Activated CD4-positive, alpha-beta T cell treated with anti-CD3 and anti-CD28 coated beads for 48 hours (primary cell): ENCODE results near the gene ROMO1.
"Not testable (repeated sequence)": the region's sequence is repeated elsewhere in the genome, so short reads cannot be mapped to it uniquely, and the experiment has no call there.

ENCODE experiments used
- DNase-seq: peaks from one replicate; pipeline ENCODE4 v3.0.0-alpha.2; 2020

Gene ROMO1

DNA sequence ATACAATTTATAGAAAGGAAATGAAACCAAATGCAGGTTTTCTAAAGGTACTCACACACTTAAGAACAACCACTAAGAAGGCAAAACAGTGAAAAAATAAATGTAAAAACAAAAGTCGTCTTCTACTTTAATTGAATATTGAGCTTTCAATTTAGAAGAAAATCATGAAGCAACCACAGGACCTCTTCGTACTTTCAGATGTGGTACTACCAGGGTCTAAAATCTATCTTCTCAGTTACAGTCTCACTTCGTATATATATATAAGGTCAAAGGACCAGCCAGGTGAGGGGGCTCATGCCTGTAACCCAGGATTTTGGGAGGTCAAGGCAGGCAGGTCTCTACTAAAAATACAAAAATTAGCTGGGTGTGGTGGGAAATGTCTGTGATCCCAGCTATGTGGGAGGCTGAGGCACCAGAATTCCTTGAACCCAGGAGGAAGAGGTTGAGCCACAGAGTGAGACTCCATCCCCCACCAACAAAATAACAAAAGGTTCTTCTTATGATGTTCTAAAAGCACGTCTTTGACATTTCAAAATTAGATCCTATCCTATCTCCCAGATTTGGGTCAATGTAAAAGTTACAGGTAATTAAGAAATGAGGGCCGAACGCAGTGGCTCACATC, 12.5 kb downstream of the ROMO1 start:
- DNase-seq, result no peak

DNA sequence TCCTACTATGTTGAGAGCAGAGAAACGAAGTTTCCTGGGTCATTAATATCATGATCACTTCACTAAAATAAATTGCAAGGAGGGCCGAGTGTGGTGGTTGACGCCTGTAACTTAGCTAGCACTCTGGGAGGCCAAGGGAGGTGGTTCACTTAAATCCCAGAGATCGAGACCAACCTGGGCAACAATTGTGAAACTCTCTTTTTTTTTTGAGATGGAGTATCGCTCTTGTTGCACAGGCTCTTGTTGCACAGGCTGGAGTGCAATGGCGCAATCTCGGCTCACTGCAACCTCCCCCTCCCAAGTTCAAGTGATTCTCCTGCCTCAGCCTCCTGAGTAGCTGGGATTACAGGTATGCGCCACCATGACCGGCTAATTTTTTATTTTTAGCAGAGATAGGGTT, 13.9 kb downstream of the ROMO1 start:
- DNase-seq, result not testable (repeated sequence)

DNA sequence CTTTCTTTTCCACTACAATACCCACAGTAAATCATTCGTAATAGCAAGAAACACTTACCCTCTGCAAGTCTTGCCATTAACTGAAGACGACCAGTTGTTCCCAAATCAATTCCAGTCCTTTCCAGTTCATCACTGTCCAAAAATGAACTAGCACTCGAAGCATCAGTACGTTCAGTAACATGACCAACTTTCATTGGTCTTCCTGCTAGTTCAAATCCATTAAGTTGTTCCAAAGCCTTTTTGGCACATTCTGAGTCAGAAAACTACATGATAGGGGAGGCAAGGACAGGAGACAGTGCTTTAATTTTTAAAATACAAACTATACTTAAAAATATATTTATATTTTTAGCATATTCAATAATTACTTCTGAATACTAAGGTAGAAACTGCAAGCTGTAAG, 14.9 kb downstream of the ROMO1 start:
- DNase-seq, result no peak

DNA sequence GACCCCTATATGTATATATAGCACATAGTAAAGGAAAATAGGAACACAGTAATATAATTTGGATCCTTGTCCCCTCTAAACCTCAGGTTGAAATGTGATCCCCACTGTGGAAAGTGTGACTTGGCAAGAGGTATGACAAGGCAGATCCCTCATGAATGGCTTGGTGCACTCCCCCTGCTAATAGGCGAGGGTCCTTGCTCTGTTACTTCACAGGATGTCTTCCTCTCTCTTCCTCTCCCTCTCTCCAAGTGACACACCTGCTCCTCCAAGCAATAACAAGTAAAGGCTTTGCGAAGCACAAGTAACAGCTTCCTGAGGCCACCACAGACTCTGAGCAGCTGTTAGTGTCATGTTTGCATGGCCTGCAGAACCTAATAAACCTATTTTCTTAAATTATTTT, 16.4 kb downstream of the ROMO1 start:
- DNase-seq, result no peak

DNA sequence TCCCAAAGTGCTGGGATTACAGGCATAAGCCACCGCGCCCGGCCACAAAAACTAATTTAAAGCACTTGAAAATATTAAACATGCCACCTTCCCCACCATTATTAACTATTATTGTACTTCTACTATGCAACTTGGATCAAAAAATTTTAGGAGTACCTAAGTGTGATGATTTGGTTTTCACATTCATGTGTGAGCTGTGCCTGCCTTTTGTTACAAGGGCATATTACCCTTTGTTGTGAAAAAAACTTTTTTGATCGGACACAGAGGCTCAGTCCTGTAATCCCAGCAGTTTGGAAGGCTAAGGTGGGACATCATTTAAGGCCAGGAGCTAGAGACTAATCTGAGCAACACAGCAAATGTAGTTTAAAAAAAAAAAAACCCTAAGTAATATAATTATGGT, 17.1 kb downstream of the ROMO1 start:
- no peak for DNase-seq

DNA sequence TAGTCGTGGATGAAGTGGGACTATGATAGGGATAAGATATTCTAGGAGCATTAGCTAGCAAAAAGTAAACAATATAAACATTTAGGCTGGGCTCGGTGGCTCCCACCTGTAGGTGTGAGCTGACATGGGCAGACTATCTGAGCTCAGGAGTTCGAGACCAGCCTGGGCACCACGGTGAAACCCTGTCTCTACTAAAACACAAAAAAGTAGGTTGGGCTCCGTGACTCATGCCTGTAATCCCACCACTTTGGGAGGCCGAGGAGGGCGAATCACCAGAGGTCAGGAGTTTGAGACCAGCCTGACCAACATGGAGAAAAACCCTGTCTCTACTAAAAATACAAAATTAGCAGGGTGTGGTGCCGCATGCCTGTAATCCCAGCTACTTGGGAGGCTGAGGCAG, 19.1 kb downstream of the ROMO1 start:
- DNase-seq, result not testable (repeated sequence)

DNA sequence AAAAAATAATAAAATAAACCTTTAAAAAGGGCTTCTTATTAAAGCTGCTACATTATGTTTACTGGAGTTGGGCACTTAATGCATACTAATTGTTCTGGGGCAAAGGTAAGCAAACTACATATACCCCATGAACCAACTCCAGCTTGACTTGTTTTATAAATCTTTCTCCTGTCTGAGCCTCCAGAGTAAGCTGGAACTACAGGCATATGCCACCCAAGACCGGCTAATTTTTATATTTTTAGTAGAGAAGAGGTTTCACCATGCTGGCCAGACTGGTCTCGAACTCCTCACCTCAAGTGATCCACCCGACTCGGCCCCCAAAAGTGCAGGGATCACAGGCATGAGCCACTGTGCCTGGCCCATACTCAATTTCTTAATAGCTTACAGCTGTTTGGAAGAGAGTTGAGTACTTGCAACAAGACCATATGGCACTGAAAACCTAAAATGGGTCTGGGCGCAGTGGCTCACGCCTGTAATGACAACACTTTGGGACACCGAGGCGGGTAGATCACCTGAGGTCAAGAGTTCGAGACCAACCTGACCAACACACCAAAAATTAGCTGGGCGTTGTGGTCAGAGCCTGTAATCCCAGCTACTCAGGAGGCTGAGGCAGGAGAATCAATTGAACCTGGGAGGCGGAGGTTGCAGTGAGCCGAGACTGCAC, 19.9 kb downstream of the ROMO1 start:
- no peak for DNase-seq

DNA sequence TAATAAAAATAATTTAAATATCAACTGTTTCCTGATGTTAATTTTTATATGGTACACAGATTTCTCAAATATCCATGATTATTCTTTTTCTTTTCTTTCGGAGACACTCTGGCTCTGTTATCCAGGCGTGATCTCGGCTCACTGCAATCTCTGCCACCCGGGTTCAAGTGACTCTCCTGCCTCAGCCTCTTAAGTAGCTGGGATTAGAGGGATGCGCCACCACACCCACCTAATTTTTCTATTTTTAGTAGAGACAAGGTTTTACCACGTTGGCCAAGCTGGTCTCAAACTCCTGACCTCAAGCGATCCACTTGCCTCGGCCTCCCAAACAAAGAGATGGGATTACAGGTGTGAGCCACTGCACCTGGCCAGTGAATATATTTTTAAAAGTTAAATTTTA, 20.5 kb downstream of the ROMO1 start:
- no peak for DNase-seq

DNA sequence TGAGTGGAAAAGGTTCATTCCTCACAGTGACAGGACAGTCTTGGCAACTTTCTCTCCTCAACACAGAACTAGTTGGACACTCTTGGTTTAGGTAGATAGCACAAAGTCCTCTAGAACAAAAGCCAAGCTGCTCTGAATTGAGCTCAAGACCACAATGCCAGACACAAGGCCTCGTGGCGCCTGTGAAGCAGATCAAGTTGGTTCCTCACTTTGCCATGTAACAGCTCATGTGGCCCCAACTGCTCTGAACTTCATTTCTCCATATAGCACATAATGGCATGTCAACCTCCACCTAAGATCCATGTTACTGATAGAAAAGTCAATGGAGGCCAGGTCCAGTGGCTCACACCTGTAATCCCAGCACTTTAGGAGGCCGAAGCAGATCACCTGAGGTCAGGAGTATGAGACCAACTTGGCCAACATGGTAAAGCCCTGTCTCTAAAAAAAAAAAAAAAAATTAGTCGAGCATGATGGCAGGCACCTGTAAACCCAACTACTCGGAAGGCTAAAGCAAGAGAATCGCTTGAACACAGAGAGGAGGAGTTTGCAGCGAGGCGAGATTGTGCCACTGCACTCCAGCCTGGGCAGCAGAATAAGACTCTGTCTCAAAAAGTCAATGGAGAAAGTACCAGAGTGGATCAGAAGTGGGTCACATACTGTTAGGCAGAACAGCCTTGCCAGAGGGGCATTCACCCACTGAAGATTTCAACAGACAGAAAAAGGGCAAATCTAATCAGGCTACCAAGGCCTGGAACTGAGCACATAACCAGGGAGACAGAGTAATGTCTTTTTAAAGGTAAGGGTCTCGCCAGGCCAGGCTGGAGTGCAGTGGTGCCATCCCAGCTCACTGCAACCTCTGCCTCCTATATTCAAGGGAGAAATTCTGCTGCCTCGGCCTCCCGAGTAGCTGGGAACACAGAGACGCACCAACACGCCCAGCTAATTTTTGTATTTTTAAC, 21.2 kb downstream of the ROMO1 start:
- no peak for DNase-seq

DNA sequence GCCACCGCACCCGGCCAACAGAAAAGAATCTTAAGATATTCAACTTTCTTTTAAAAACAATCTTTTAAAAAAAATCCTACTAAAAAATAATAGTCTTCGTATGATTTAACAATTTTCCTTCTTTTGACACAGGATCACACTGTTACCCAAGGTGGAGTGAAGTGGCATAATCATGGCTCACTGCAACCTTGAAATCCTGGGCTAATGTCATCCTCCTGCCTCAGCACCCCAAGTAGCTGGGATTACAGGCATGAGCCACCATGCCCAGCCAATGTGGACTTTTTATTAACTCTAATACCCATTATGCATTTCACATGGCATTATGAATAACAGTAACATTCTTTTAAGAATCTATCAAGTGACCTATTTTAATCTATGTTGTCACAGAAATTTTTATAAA, 22.0 kb downstream of the ROMO1 start:
- DNase-seq, result no peak

DNA sequence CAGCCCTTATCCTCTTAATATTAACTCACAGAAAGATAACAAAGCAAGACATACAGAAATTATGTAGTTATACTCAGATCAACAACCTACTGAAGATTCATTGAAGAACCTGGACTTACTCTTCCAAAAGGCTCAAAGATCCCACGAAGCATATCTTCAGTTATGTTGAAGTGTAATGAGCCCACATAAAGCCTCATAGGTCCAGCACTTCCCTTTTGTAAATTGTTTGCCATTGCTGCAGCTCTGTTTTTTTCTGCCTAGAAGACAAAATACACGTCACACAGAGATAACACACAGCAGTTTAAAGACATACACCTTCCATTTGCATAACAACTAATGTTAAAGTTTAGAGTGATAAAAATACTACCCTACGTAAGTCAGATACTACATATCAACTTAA, 22.4 kb downstream of the ROMO1 start:
- no peak for DNase-seq

DNA sequence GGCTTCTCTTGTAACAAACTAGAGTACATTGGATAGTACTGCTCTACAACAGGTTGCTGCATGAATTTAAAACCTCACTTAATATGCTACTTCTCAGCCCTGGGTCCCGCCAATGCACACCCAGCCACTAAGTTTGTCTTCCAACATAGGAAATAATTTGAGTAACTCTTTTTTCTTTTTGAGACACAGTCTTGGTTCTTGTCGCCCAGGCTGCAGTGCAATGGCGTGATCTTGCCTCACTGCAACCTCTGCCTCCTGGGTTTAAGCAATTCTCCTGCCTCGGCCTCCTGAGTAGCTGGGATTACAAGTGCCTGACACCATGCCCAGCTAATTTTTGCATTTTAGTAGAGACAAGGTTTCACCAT, 24.1 kb downstream of the ROMO1 start:
- not testable (repeated sequence) for DNase-seq

DNA sequence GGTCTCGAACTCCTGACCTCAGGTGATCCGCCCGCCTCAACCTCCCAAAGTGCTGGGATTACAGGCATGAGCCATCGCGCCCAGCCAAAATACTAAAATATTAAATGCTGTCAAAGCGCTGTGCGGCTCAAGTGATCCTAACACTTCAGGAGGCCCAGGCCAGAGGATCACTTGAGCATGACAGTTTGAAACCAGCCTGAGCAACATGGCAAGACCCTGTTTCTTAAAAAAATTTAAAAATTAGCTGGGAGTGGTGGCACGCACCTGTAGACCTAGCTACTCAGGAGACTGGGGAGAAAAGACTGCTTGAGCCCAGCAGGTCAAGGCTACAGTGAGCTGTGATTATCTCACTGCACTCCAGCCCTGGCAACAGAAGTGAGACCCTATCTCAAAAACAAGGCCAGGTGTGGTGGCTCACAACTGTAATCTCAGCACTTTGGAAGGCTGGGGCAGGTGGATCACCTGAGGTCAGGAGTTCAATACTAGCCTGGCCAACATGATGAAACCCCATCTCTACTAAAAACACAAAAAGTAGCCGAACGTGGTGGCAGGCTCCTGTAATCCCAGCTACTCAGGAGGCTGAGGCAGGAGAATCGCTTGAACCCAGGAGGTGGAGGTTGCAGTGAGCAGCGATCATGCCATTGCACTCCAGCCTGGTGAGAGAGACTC, 24.6 kb downstream of the ROMO1 start:
- not testable (repeated sequence) for DNase-seq

DNA sequence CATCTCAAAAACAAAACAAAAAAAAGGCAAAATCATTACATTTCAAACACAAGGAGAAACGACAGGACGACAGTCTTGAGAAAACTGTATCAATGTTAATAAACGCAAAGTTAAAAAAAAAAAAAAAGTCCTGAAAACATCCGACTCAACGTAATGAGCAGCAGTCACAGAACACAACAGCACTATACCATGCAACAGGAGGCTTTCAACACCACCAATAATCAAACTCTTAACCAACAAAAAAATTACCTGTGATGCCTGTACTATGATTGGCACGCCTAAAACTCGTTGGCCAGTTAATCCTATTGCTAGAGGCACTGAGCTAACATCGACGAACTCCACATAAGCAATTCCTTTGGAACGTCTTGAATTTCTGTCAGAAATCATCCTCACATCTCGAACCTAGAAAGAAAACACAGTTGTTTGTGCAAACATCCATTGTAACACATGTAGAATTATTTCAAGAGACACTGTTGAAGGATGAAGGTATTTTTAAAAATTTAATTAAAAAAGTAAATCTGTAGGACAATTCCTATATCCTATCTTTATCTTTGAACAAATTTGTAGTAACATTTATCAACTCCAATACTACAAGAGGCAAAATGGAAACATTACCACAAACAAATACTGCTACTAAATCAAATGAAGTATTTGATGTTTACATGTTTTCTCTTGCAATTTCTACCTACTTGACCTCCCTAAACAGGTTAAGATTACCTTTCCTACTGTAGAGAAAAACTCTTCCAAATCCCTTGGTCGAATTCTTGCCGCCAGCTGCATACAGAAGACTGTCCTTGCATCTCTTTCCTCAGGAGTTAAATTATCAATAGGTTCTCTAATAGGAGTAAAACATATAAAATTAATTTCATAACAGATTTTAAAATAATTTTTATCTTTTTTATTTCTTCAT, 25.4 kb downstream of the ROMO1 start:
- no peak for DNase-seq

DNA sequence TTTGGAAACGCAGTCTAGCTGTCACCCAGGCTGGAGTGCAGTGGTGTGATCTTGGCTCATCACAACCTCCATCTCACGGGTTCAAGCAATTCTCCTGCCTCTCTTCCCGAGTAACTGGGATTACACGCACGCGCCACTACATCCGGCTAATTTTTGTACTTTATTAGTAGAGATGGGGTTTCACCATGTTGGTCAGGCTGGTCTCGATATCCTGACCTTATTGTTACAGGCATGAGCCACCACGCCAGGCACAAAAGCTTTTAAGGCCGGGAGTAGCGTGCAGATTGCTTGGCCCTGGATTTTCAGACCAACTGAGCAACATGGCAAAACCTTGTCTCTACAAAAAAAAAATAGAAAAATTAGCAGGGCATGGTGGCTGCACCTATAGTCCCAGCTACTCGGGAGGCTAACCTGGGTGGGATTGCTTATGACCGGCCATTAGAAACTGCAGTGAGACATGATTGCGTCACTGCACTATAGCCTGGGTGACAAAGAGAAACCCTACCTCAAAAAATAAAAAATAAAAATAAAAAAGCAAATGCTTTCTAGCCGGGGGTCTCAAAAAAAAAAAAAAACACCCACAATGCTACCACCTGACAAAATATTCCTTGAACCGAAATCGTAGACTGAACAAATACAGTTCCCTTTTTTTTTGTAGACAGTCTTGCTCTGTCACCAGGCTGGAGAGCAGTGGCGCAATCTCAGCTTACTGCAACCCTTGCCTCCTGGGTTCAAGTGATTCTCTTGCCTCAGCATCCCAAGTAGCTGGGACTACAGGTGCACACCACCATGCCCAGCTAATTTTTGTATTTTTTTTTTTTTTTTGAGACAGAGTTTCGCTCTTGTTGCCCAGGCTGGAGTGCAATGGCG, 27.9 kb downstream of the ROMO1 start:
- no peak for DNase-seq

DNA sequence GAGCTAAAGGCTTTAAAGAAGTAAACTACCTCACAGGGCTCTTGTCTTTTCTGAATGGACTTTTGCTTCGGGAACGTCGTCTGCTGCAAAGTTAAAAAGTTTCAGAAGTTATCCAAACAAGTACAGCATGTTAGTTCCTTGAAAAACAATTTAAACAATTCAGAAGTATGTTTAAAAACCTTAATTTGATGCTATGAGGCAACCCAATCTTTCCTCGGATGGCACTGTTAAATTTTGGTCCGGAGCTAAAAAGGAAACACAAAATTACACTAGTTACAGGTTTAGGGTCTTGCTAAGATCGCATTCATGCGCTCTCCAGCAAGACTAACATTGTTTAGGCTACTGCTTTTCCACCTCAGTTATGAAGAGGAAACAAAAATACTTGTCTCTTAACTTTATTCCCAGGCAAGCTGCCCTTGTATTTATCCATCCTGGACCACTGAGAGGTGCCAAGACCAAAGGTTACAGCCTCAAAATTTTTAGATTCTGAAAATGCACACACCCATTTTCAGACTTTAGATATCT, 30.1 kb downstream of the ROMO1 start:
- DNase-seq, result no peak

DNA sequence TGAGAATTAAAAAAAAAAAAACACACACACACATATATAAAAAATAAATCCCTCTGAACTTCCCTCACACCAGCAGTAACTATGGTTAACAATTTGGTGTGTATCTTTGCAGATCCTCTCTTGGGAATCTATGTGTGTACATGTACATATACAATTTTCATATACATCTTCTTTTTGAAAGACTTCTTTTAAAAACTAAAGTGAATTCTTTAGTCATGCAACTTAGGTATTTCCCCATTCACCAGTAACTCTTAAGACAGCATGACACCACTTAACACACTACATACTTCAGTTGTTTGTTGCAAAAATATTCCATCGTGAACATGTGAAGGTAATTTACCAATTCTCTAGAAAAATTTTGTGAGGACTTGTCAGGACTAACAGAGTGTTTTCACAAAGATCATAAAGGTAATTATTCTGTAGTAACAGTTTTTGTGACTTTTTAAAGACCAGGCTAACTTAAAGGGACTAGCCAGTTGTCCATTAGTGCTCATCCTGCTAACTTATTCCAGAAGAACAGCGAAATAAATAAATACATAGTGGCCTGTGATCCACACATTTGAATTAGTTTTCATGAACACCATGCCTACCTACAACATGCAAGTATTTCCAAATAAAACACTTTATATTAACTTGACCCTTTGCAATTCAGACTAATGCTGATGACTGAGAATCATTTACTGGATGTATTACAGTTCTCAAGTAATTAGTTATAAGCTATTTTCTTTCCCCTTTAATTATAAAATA, 30.8 kb downstream of the ROMO1 start:
- DNase-seq, result no peak

DNA sequence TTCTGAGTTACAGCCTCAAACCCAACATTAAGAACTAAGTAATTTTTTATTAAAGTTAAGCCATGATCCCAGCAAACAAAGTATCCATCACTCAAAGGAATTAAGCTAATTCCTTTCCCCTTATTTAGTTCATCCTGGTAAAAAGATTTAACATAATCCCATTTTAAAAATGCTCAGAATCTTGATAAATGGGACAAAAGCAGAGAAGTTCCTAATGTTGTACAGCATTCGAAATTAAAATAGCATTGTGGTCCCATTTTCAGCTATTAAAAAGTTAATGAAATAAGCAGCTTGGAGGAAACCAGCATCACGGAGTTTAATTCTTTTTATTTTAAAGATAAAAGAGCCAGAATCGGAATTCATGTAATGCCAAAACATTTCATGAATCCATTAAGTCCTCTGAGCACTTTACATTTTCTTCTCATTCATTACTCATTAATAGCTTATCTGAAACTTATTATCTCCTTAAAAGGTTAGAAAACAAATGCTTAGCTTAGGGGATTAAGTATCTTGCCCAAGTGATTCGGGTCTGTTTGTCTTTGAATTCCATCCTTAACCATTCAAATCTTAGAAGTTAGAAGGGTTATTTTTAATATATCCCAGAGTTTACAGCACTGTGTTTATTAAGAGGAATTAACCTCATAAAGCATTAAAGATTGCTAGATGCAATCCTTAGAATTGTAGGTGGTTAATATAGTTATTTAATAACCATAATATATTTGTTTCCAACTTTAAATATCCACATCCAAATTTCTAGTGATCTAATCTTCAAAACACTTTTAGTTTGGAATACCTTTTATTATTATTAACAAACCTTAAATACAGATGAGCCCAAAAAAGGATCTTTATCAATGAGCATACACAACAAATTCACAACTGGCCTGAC, 31.6 kb downstream of the ROMO1 start:
- DNase-seq, result no peak

DNA sequence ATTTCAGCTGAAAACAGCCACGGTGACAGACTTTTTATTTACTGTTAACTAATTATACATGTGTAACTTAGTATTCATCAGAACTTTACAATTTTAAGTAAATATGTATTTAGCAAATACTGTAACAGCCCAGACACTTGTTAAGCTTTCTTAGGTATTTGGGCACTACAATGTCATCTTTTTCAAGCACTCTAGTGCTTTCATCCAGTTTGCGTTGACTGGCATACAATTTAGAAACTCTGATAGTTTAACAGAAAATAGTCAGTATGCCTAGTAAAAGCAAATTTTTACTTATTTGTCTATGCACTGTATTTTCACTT, 32.2 kb downstream of the ROMO1 start:
- DNase-seq, result no peak
